Heart left ventricle (tissue), 16 donors: ENCODE results near the gene SLC22A4. TPM values are rescaled to one million over a fixed set of nuclear protein-coding genes. Genes with fewer than 3 reads are reported as not detected.

Experiments
- ATAC-seq, 4 donors: fragments of 200-7000 bp; cut with Tn5 transposase; one replicate each; pipeline ENCODE4 v1.9.1; 2020 to 2022; ENCODE audit warnings: moderate library complexity in 4 of 4, mild to moderate bottlenecking in 3 of 4, moderate number of reproducible peaks in 1 of 4
- DNase-seq, 5 donors: peaks; one replicate each; pipeline ENCODE4 v3.0.0-alpha.2; 2020
- H3K27ac ChIP-seq, 12 donors: fragments of 200-600 bp; sonication (generic) in 4 of 12; one replicate each; pipeline versions ENCODE4 v1.5.0 to v1.8.0; 2016 to 2022; ENCODE audit warnings: mild to moderate bottlenecking in 2 of 12
- H3K27me3 ChIP-seq, 9 donors: fragments of 200-600 bp; sonication (generic) in 2 of 9; one replicate each; pipeline versions ENCODE4 v1.5.1 to v1.8.0; 2016 to 2022; ENCODE audit warnings: mild to moderate bottlenecking in 3 of 9
- H3K36me3 ChIP-seq, 9 donors: fragments of 200-600 bp; sonication (generic) in 2 of 9; one replicate each; pipeline versions ENCODE4 v1.5.0 to v1.8.0; 2018 to 2022; ENCODE audit warnings: mild to moderate bottlenecking in 2 of 9
- H3K4me1 ChIP-seq, 12 donors: fragments of 200-600 bp; sonication (generic) in 4 of 12; one replicate each; pipeline versions ENCODE4 v1.5.0 to v1.8.0; 2016 to 2022; ENCODE audit warnings: mild to moderate bottlenecking in 3 of 12
- H3K4me3 ChIP-seq, 12 donors: fragments of 200-600 bp; sonication (generic) in 4 of 12; one replicate each; pipeline versions ENCODE4 v1.5.0 to v1.8.0; 2017 to 2022; ENCODE audit warnings: mild to moderate bottlenecking in 9 of 12, moderate library complexity in 4 of 12
- H3K9me3 ChIP-seq, 12 donors: fragments of 200-600 bp; sonication (generic) in 4 of 12; one replicate each; pipeline versions ENCODE4 v1.5.0 to v1.8.0; 2016 to 2022; ENCODE audit warnings: mild to moderate bottlenecking in 1 of 12
- CTCF ChIP-seq, 12 donors: fragments of 200-600 bp; sonication (generic) in 4 of 12; IDR thresholded peaks; one replicate each; pipeline versions ENCODE4 v1.5.0 to v1.8.0; 2018 to 2022; ENCODE audit warnings: antibody characterized with exemption in 12 of 12, mild to moderate bottlenecking in 5 of 12
- POLR2A ChIP-seq, 2 donors: fragments of 450-650 bp; IDR thresholded peaks; one replicate each; pipeline ENCODE4 v1.6.1; 2017; ENCODE audit warnings: antibody characterized with exemption in 2 of 2, mild to moderate bottlenecking in 2 of 2, moderate library complexity in 2 of 2
- WGBS, 4 donors: extraction: QIAGEN DNeasy Blood & Tissue Kit in 2 of 4; methylation state at CpG; one replicate each; pipeline versions ENCODE4 v1.1.5 to v1.1.7; 2013 to 2018; 5-methylcytosine and 5-hydroxymethylcytosine counted together
- intact Hi-C, 10 donors: fragments of 100-400 bp; cut with DNase I; formaldehyde crosslinking; loops; one replicate each; pipeline versions ENCODE4 v1.11.1 to v1.14.2; 2022
- polyA plus RNA-seq, 2 donors: library from polyadenylated mRNA; stranded (reverse); fragments of 200-250 nt; gene quantifications; one replicate each; pipeline ENCODE4 v1.2.3, GENCODE V29; 2013
- total RNA-seq, 9 donors: library from RNA; depleted of rRNA in 2 of 9; stranded (reverse); fragments of >200 nt in 2 of 9; fragmentation: NEBNext Ultra II Directional in 3 of 9; extraction: Animal tissue kit (Norgen Biotek cat#: 25700) in 3 of 9; gene quantifications; one replicate each; pipeline versions ENCODE4 v1.1.0 to v1.2.4, GENCODE V29; 2016 to 2023
- donor health status: ischemic (EF 13 %, LVEDD 7.1; RV severe dilation, severe dysfunction).
- donor health status: healthy with polysubstance abuse.
- donor health status: DM: no; HTN: yes; CAD: no.
- donor health status: DM: no; HTN: no; CAD: no.
- donor health status: ischemic (EF 25% LVEDD 6.9; RV normal size, moderate dysfunction).
- donor health status: ischemic (EF 25% LVEDD 5.7; RV mildly dilated, moderate dysfunction).
- donor health status: healthy.
- donor health status: DM: yes; HTN: yes; CAD: no.
- donor health status: ischemic (EF 35%, LVEDD 5.7; RV mildly dilated, moderate dysfunction).
- donor health status: nonischemic (EF 11% LVEDD 7.7; RV severe dilation, severe dysfunction).
- donor health status: DM: yes; HTN: yes; CAD: no.
- donor health status: PGD.
- donor health status: ischemic (EF 29% LVEDD 5.4; RV normal size, mild dysfunction).
- donor health status: nonischemic (EF 23%, LVEDD 6.1; RV moderate dilation, normal function).

Gene SLC22A4
- total and polyA plus RNA-seq, 11 donors = 0.30 to 4.9 (median 2.2) TPM

GRCh38 chr5:132369007-132369473 lies 74.8 kb downstream of the SLC22A4 start:
- intact Hi-C loops = loop anchor here in 5 of 10 donors (2.0 to 10.0 kb wide), 4 partner anchors 67 to 76 kb away; partner anchors contain the start of gene SLC22A4 (in 3 of the 5)
- H3K9me3 ChIP-seq = no peaks in the 10 kb centered on the region
- WGBS, 4 donors = 8 to 20% (median 13%) methylated on average over 7 to 9 of the region's 9 CpGs
- peak overlapping the region; percentile 66 to 90 (median 78) for H3K4me3 ChIP-seq
- H3K36me3 ChIP-seq = peaks cover 0 to 6% (median 0%) of the 10 kb centered on the region in 9 donors
- DNase-seq (no peak), ATAC-seq (no peak)
- TF ChIP-seq POLR2A (IDR thresholded peaks at IDR 0.05) (no peak), CTCF (IDR thresholded peaks at IDR 0.05) (no peak)
- H3K27me3 ChIP-seq = no peaks in the 10 kb centered on the region
- peak overlapping the region; percentile 64 to 94 (median 88) for H3K27ac ChIP-seq
- peaks cover 0 to 48% (median 25%) of the 10 kb centered on the region in 12 donors for H3K4me1 ChIP-seq

- intact Hi-C loops = loop anchor here in 6 of 10 donors (2.0 to 10.0 kb wide), 6 partner anchors 67 to 445 kb away; partner anchors contain the start of genes SLC22A4 (in 3 of the 6) and SOWAHA (in 1 of the 6)
- WGBS, 4 donors = 0 to 1% (median 1%) methylated on average over 42 to 83 of the region's 83 CpGs
- ATAC-seq = peak; percentile 62 to 91 (median 82)
Measured at GRCh38 chr5:132369474-132370180, 75.4 kb downstream of the SLC22A4 start, which contains the start of gene SLC22A5. Gene SLC22A5, plus strand, starts transcription at chr5:132369710. Its CDS starts 263 bp downstream, at chr5:132369973.

GRCh38 chr5:132370181-132370970 lies 76.2 kb downstream of the SLC22A4 start:
- no peaks in the 10 kb centered on the region for H3K9me3 ChIP-seq
- H3K27ac ChIP-seq = peak overlapping the region; percentile 64 to 94 (median 88)
- TF ChIP-seq CTCF (IDR thresholded peaks at IDR 0.05) = no peak
- no peak for TF ChIP-seq POLR2A (IDR thresholded peaks at IDR 0.05)
- no peaks in the 10 kb centered on the region for H3K27me3 ChIP-seq
- H3K4me1 ChIP-seq = peaks cover 0 to 36% (median 21%) of the 10 kb centered on the region in 12 donors
- peak in 3 of 4 donors; percentile 7 to 23 (median 7) for ATAC-seq
- H3K4me3 ChIP-seq = peak overlapping the region; percentile 66 to 90 (median 78)
- 22 to 36% (median 23%) methylated on average over 22 to 34 of the region's 34 CpGs for WGBS, 4 donors
- H3K36me3 ChIP-seq = peaks cover 0 to 6% (median 0%) of the 10 kb centered on the region in 9 donors
- DNase-seq = no peak
- intact Hi-C loops = loop anchor here in 2 of 10 donors (5.0 to 10.0 kb wide), 2 partner anchors 98 to 444 kb away; partner anchors contain the start of gene SOWAHA (in 1 of the 2)

More at GRCh38 chr5:132369474-132370180, 75.4 kb downstream of the SLC22A4 start, which contains the start of gene SLC22A5:
- Histone ChIP-seq H3K4me1 (peaks cover 0 to 42% (median 22%) of the 10 kb centered on the region in 12 donors), H3K4me3 (peak within 1 kb of the TSS; percentile 66 to 90 (median 78)), H3K9me3 (no peaks in the 10 kb centered on the region), H3K36me3 (peaks cover 0 to 6% (median 0%) of the 10 kb centered on the region in 9 donors), H3K27ac (peak within 1 kb of the TSS; percentile 64 to 94 (median 88)), H3K27me3 (no peaks in the 10 kb centered on the region)
- DNase-seq = peak; percentile 56 to 83 (median 75)
- no peak for TF ChIP-seq CTCF (IDR thresholded peaks at IDR 0.05)
- peak in 1 of 2 donors; percentile 50 for TF ChIP-seq POLR2A (IDR thresholded peaks at IDR 0.05)
